OCI-LY7 (cell line): ENCODE results near the gene STARD3. TPM values are rescaled to one million over a fixed set of nuclear protein-coding genes. Genes with fewer than 3 reads are reported as not detected.

Experiments used
- BruUV-seq: library from RNA; stranded (reverse); fragments of 400-500 nt; replicated peaks from 2 replicates; lab custom pipeline; 2021; lab: Mats Ljungman, UMichigan
- CTCF ChIA-PET: fragments of 300-600 bp; sonication (Branson Sonifier 250); formaldehyde crosslinking; loops from one replicate; lab custom pipeline; 2022; ENCODE audit warnings: antibody characterized with exemption; ENCODE audit not compliant: unreplicated experiment; lab: Charles Lee
- POLR2A ChIA-PET: fragments of 300-600 bp; sonication (Branson Sonifier 250); formaldehyde crosslinking; loops from one replicate; lab custom pipeline; 2022; ENCODE audit warnings: antibody characterized with exemption; lab: Charles Lee
- DNase-seq: peaks from one replicate; pipeline ENCODE4 v3.0.0-alpha.2; 2015; ENCODE audit warnings: low spot score
- H2AFZ ChIP-seq: fragments of 200-600 bp; sonication (generic), shearing (Covaris generic); 2 replicates; pipeline ENCODE4 v1.6.1; 2014; ENCODE audit warnings: mild to moderate bottlenecking, antibody characterized with exemption, low read length, moderate library complexity
- H3K27ac ChIP-seq: fragments of 200-600 bp; sonication (generic); 2 replicates; pipeline ENCODE4 v1.5.1; 2014; ENCODE audit warnings: mixed run types, low read depth, mild to moderate bottlenecking, moderate library complexity, low read length, inconsistent platforms; ENCODE audit not compliant: poor library complexity, severe bottlenecking
- H3K36me3 ChIP-seq: fragments of 200-600 bp; sonication (generic); 2 replicates; pipeline ENCODE4 v1.6.1; 2014; ENCODE audit warnings: mild to moderate bottlenecking, antibody characterized with exemption, low read length, moderate library complexity, mixed read lengths; ENCODE audit not compliant: insufficient read depth
- H3K4me1 ChIP-seq: fragments of 200-600 bp; sonication (generic); 2 replicates; pipeline ENCODE4 v1.5.1; 2014; ENCODE audit warnings: mild to moderate bottlenecking, low read length; ENCODE audit not compliant: insufficient read depth, poor library complexity, severe bottlenecking
- H3K4me2 ChIP-seq: fragments of 200-600 bp; sonication (generic); 2 replicates; pipeline ENCODE4 v1.6.1; 2014; ENCODE audit warnings: mild to moderate bottlenecking, low read length
- H3K4me3 ChIP-seq: fragments of 200-600 bp; sonication (generic); 2 replicates; pipeline ENCODE4 v1.5.1; 2014; ENCODE audit warnings: mild to moderate bottlenecking, low read depth, low read length; ENCODE audit not compliant: poor library complexity, severe bottlenecking
- H3K79me2 ChIP-seq: fragments of 200-600 bp; sonication (generic); 2 replicates; pipeline ENCODE4 v1.6.1; 2016; ENCODE audit warnings: low read depth, mild to moderate bottlenecking, low read length, moderate library complexity, mixed read lengths; ENCODE audit not compliant: insufficient read depth
- H3K9me2 ChIP-seq: fragments of 200-600 bp; sonication (generic); 2 replicates; pipeline ENCODE4 v1.6.1; 2016; ENCODE audit warnings: mild to moderate bottlenecking, low read length, mixed read lengths; ENCODE audit not compliant: insufficient read depth
- H3K9me3 ChIP-seq: fragments of 200-600 bp; sonication (generic); 2 replicates; pipeline ENCODE4 v1.6.1; 2014; ENCODE audit warnings: mild to moderate bottlenecking, mixed run types, low read length, mixed read lengths
- H4K20me1 ChIP-seq: fragments of 200-600 bp; sonication (generic); 2 replicates; pipeline ENCODE4 v1.6.1; 2014; ENCODE audit warnings: mild to moderate bottlenecking, antibody characterized with exemption, low read length, moderate library complexity, mixed read lengths; ENCODE audit not compliant: insufficient read depth
- CTCF ChIP-seq: fragments of 200-600 bp; sonication (generic); conservative IDR thresholded peaks from 2 replicates; pipeline ENCODE4 v1.5.1; 2014; ENCODE audit warnings: mild to moderate bottlenecking, antibody characterized with exemption, low read length, moderate library complexity, mixed read lengths
- EZH2phosphoT487 ChIP-seq: fragments of 200-600 bp; sonication (generic); IDR thresholded peaks from 2 replicates; pipeline ENCODE4 v1.6.1; 2018; ENCODE audit warnings: low read depth, borderline replicate concordance, mild to moderate bottlenecking, mixed run types, antibody characterized with exemption, low read length, moderate library complexity, mixed read lengths
- intact Hi-C: fragments of 100-400 bp; cut with micrococcal nuclease; formaldehyde crosslinking; loops from one replicate; pipeline ENCODE4 v1.10.0; 2022; ENCODE audit not compliant: unreplicated experiment
- total RNA-seq, 2 experiments: library from RNA; depleted of rRNA in 1 of 2; stranded (reverse); fragments of >200 nt in 1 of 2; shearing (Covaris generic) in 1 of 2; gene quantifications; 2 replicates each; pipeline ENCODE4 v1.2.3, GENCODE V29; 2014 to 2022

The STARD3 gene
- total RNA-seq, 2 experiments from 2014 or later: 36.5 to 54.2 TPM

- Histone ChIP-seq H4K20me1 (no peaks in the 10 kb centered on the region), H3K9me3 (no peaks in the 10 kb centered on the region), H3K79me2 (no peaks in the 10 kb centered on the region), H2AFZ (no peak overlapping the region), H3K27ac (no peak overlapping the region), H3K4me1 (no peaks in the 10 kb centered on the region), H3K4me2 (peak overlapping the region; percentile 53; the same call in 1 of the 2 replicates), H3K4me3 (no peak overlapping the region), H3K36me3 (peaks cover under 1% of the 10 kb centered on the region; the same call in 1 of the 2 replicates), H3K9me2 (no peaks in the 10 kb centered on the region)
- DNase-seq: no peak
- ChIA-PET CTCF (no interaction called here), POLR2A (no interaction called here)
- intact Hi-C loops: no loop called here
- BruUV-seq: no TSS peak
- TF ChIP-seq CTCF: no peak
- TF ChIP-seq EZH2phosphoT487: no peak
Measured at GRCh38 chr17:39667262-39667944, 30.5 kb downstream of the STARD3 start.

- ChIA-PET CTCF (interaction anchor here (0.6 to 1.0 kb wide), 2 partner anchors 14 to 16 kb away, joined by 3 read pairs; no protein-coding TSS in a partner anchor), POLR2A (no interaction called here)
- intact Hi-C loops: no loop called here
- peak within 1 kb of the TSS; percentile 53; the same call in 1 of the 2 replicates for H3K4me2 ChIP-seq
- no peak within 1 kb of the TSS for H3K4me3 ChIP-seq
- H3K9me2 ChIP-seq: no peaks in the 10 kb centered on the region
- H3K9me3 ChIP-seq: no peaks in the 10 kb centered on the region
- no peaks in the 10 kb centered on the region for H3K79me2 ChIP-seq
- H3K27ac ChIP-seq: no peak within 1 kb of the TSS
- H2AFZ ChIP-seq: no peak within 1 kb of the TSS
- H3K36me3 ChIP-seq: no peaks in the 10 kb centered on the region
- peak; percentile 56 for DNase-seq
- BruUV-seq: no TSS peak
- no peaks in the 10 kb centered on the region for H4K20me1 ChIP-seq
- TF ChIP-seq EZH2phosphoT487 (no peak), CTCF (peak; percentile 76)
- H3K4me1 ChIP-seq: no peaks in the 10 kb centered on the region
Measured at GRCh38 chr17:39667945-39668924, 31.3 kb downstream of the STARD3 start, which contains the start of gene PNMT. TSS of gene PNMT (plus strand) at chr17:39668453. CDS start at chr17:39668476, 23 bp downstream.
